HL-60 (cell line): Measurements from ENCODE around the gene KIAA0232.

Source experiments
- GABPA ChIP-seq: IDR thresholded peaks from 2 replicates; pipeline ENCODE4 v1.6.1; 2012; ENCODE audit warnings: low read depth
- POLR2AphosphoS5 ChIP-seq: IDR thresholded peaks from 2 replicates; pipeline ENCODE4 v1.6.1; 2012; ENCODE audit warnings: low read depth
- TF ChIP-seq, protein P1 (sequence below): IDR thresholded peaks from 2 replicates; pipeline ENCODE4 v1.6.1; 2012; ENCODE audit warnings: low read depth; ENCODE audit not compliant: insufficient replicate concordance
- TF ChIP-seq, protein P2 (sequence below): IDR thresholded peaks from one replicate; pipeline ENCODE4 v1.5.1; 2011; ENCODE audit warnings: low read length, control low read depth, inconsistent platforms; ENCODE audit not compliant: insufficient read depth

DNA sequence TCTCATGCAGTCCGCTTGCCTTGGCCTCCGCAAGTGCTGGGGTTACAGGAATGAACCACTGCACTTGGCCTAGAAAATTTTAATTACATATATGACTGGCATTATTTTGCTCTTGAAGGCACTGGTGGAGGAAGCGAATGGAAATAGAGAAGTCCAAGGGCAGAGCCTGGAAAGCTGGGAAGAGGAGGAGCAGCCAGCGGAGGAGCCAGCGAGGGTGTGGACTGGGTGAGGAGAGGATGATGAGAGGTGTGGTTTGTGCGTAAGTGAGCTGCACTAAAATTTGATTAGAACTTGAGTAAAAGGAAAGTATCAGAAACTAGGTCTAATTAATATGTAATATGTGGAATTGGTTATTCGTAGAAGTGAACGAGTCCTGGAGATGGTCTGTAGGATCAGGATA lies 13.3 kb downstream of the KIAA0232 start:
- TF ChIP-seq, protein P1, sequence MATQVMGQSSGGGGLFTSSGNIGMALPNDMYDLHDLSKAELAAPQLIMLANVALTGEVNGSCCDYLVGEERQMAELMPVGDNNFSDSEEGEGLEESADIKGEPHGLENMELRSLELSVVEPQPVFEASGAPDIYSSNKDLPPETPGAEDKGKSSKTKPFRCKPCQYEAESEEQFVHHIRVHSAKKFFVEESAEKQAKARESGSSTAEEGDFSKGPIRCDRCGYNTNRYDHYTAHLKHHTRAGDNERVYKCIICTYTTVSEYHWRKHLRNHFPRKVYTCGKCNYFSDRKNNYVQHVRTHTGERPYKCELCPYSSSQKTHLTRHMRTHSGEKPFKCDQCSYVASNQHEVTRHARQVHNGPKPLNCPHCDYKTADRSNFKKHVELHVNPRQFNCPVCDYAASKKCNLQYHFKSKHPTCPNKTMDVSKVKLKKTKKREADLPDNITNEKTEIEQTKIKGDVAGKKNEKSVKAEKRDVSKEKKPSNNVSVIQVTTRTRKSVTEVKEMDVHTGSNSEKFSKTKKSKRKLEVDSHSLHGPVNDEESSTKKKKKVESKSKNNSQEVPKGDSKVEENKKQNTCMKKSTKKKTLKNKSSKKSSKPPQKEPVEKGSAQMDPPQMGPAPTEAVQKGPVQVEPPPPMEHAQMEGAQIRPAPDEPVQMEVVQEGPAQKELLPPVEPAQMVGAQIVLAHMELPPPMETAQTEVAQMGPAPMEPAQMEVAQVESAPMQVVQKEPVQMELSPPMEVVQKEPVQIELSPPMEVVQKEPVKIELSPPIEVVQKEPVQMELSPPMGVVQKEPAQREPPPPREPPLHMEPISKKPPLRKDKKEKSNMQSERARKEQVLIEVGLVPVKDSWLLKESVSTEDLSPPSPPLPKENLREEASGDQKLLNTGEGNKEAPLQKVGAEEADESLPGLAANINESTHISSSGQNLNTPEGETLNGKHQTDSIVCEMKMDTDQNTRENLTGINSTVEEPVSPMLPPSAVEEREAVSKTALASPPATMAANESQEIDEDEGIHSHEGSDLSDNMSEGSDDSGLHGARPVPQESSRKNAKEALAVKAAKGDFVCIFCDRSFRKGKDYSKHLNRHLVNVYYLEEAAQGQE: no peak
- TF ChIP-seq, protein P2, sequence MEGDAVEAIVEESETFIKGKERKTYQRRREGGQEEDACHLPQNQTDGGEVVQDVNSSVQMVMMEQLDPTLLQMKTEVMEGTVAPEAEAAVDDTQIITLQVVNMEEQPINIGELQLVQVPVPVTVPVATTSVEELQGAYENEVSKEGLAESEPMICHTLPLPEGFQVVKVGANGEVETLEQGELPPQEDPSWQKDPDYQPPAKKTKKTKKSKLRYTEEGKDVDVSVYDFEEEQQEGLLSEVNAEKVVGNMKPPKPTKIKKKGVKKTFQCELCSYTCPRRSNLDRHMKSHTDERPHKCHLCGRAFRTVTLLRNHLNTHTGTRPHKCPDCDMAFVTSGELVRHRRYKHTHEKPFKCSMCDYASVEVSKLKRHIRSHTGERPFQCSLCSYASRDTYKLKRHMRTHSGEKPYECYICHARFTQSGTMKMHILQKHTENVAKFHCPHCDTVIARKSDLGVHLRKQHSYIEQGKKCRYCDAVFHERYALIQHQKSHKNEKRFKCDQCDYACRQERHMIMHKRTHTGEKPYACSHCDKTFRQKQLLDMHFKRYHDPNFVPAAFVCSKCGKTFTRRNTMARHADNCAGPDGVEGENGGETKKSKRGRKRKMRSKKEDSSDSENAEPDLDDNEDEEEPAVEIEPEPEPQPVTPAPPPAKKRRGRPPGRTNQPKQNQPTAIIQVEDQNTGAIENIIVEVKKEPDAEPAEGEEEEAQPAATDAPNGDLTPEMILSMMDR: no peak
- no peak for TF ChIP-seq POLR2AphosphoS5
- TF ChIP-seq GABPA: no peak
